Measurements from ENCODE around the gene MAOB. TPM values are rescaled to one million over a fixed set of nuclear protein-coding genes. Genes with fewer than 3 reads are reported as not detected.
"Not testable (repeated sequence)": the region's sequence is repeated elsewhere in the genome, so short reads cannot be mapped to it uniquely, and the experiment has no call there.

The MAOB gene
- total RNA-seq, 1 experiment from 2014 or later = 1.1 TPM

GRCh38 chrX:43725227-43725626 lies 157.0 kb downstream of the MAOB start:
- not testable (repeated sequence) for H4K8ac ChIP-seq (replicated peaks; ENCODE audit: insufficient read length, low read depth, low read length); H3K23ac ChIP-seq (ENCODE audit: insufficient read length, low read depth, low read length); H3K27ac ChIP-seq (ENCODE audit: insufficient read length, low read depth, low read length); H4K91ac ChIP-seq (ENCODE audit: insufficient read length, low read depth, low read length); H3K23me2 ChIP-seq (ENCODE audit: insufficient read length, low read depth, low read length, poor library complexity, severe bottlenecking); H2BK120ac ChIP-seq (ENCODE audit: low read depth, low read length, poor library complexity, severe bottlenecking); H2BK15ac ChIP-seq (ENCODE audit: low read depth, low read length); H3K4me2 ChIP-seq (ENCODE audit: insufficient read depth, insufficient read length, low read length); H3K27ac Mint-ChIP-seq; H3K36me3 Mint-ChIP-seq (ENCODE audit: insufficient read depth in 1 of 3, low read depth in 3 of 3); H3K79me1 ChIP-seq (ENCODE audit: insufficient read depth, low read depth, low read length, poor library complexity, severe bottlenecking); H2BK20ac ChIP-seq (ENCODE audit: low read depth, low read length, poor library complexity, severe bottlenecking); H3K4me1 ChIP-seq (ENCODE audit: insufficient read depth, low read length); H2BK12ac ChIP-seq (ENCODE audit: insufficient read length, low read depth, low read length); DNase-seq; H3K4me3 Mint-ChIP-seq; H3K56ac ChIP-seq (ENCODE audit: insufficient read length, low read depth, low read length); H3K4me1 Mint-ChIP-seq; H3T11ph ChIP-seq (ENCODE audit: low read length); H3K4ac ChIP-seq (ENCODE audit: low read depth, low read length); H3K14ac ChIP-seq (ENCODE audit: insufficient read depth, low read length); H4K5ac ChIP-seq (ENCODE audit: insufficient read length, low read depth, low read length); H3K27me3 ChIP-seq (ENCODE audit: insufficient read depth, low read length); H3K18ac ChIP-seq (ENCODE audit: insufficient read length, low read depth, low read length); H2AFZ ChIP-seq (ENCODE audit: low read length); H3K9me3 ChIP-seq (ENCODE audit: control insufficient read depth, low read depth, low read length); H2BK5ac ChIP-seq (ENCODE audit: insufficient read length, low read length); H3K79me2 ChIP-seq (ENCODE audit: insufficient read depth, low read length); H4K20me1 ChIP-seq (ENCODE audit: control insufficient read depth, insufficient read depth, insufficient read length); H2AK5ac ChIP-seq (ENCODE audit: insufficient read length, low read length); H3K9ac ChIP-seq (ENCODE audit: extremely low read depth, insufficient read length, low read length)
- peaks cover 57 to 70% of the 10 kb centered on the region in 2 experiments for H3K9me3 Mint-ChIP-seq
- no CpG with 5 or more reads among the region's 5 CpGs for WGBS (ENCODE audit: extremely low coverage, insufficient read length, low lambda C conversion rate)
- peaks cover 42% of the 10 kb centered on the region for H3K27me3 Mint-ChIP-seq (ENCODE audit: low read depth)
